GM12891 (cell line): ENCODE results near the gene DEPDC7. TPM values are rescaled to one million over a fixed set of nuclear protein-coding genes. Genes with fewer than 3 reads are reported as not detected.
"Not testable (repeated sequence)": the region's sequence is repeated elsewhere in the genome, so short reads cannot be mapped to it uniquely, and the experiment has no call there.

Experiments
- DNase-seq: peaks from one replicate; pipeline ENCODE4 v3.0.0; 2011; ENCODE audit warnings: low spot score; ENCODE audit not compliant: insufficient read length
- FAIRE-seq: peaks from 2 replicates; lab custom pipeline; 2011; peaks lifted over from hg19 to GRCh38; lab: Jason Lieb, UNC
- PAX5 ChIP-seq: IDR thresholded peaks from 2 replicates; pipeline ENCODE4 v1.6.1; 2011; ENCODE audit warnings: low read length, moderate library complexity, mild to moderate bottlenecking; ENCODE audit not compliant: insufficient read depth, severe bottlenecking
- POLR2A ChIP-seq: IDR thresholded peaks from 2 replicates; pipeline ENCODE4 v1.6.1; 2011; ENCODE audit warnings: low read depth, low read length, control low read depth
- POLR2AphosphoS5 ChIP-seq: IDR thresholded peaks from 2 replicates; pipeline ENCODE4 v1.6.1; 2011; ENCODE audit warnings: low read depth, low read length, control low read depth
- POU2F2 ChIP-seq: IDR thresholded peaks from 2 replicates; pipeline ENCODE4 v1.6.1; 2011; ENCODE audit warnings: low read depth, mild to moderate bottlenecking, control low read depth, low read length, moderate library complexity
- SPI1 ChIP-seq: IDR thresholded peaks from 2 replicates; pipeline ENCODE4 v1.6.1; 2011; ENCODE audit warnings: low read depth, low read length, control low read depth
- TAF1 ChIP-seq: IDR thresholded peaks from 2 replicates; pipeline ENCODE4 v1.6.1; 2011; ENCODE audit warnings: low read depth, low read length, control low read depth
- polyA plus RNA-seq: library from polyadenylated mRNA; unstranded; fragments of >200 nt; gene quantifications from one replicate; pipeline ENCODE4 v1.2.1, GENCODE V29; 2012; ENCODE audit warnings: low read depth, missing spikeins, inconsistent platforms; ENCODE audit not compliant: missing spikeins

The DEPDC7 gene
- polyA plus RNA-seq = 0.24 TPM

DNA sequence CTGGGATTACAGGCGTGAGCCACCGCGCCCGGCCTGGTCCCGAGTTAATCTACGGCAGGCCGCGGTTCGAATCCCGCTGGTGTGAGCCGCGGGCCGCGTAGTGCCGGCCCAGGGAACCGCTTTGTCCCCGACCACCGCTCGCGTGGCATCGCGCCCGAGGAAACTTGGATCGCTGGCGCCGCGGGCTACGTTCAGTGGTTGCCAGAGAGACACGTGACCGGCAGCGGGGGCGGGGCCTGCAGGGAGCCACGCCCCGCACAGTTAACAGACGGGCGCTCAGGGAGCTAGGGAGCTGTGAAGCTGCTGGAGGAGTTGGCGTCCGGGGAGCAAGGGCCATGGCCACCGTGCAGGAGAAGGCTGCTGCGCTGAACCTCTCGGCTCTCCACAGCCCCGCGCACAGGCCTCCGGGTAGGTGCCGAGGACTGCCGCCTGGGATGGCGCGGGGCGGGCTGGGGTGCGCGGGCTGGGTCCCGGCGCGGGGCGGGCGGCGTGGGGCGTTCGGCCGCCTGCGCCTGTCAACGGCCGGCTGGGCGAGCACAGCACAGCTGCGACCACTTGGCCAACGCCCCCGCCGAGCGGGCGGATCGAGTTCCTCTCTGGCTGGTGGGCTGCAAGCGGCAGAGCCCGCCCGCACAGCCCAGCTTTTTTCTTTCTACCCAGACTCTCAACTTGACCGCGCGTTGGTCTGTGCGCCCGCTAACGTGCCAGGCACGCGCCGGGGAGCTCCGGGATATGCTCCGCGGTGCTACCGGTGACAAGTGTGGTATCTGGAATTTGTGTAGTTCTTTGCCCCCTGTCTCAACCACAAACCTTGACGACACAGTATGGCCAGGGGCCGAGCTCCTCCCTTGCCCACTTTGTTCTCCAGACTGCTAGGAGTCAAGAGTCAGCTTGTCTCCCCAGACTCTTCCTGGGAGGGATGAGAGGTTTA lies at the start of gene DEPDC7:
TSS of gene DEPDC7 (plus strand) at position 258 of the 931 bp plus-strand sequence. CDS start at position 336, 78 bp downstream.
- no peak for FAIRE-seq

GRCh38 chr11:32968541-32968940 lies 47.1 kb upstream of the DEPDC7 start:
- no peak for TF ChIP-seq SPI1
- no peak for TF ChIP-seq POLR2A
- TF ChIP-seq PAX5 = no peak
- no peak for TF ChIP-seq POU2F2
- no peak for TF ChIP-seq POLR2AphosphoS5
- TF ChIP-seq TAF1 = no peak
- FAIRE-seq = peak; percentile 68
- no peak for DNase-seq

More for the DNA sequence above, at the start of gene DEPDC7:
- DNase-seq = peak; percentile 33
- TF ChIP-seq PAX5 = no peak
- no peak for TF ChIP-seq POU2F2
- no peak for TF ChIP-seq TAF1

GRCh38 chr11:32972233-32972632 lies 43.4 kb upstream of the DEPDC7 start:
- not testable (repeated sequence) for FAIRE-seq

GRCh38 chr11:32972781-32973180 lies 42.9 kb upstream of the DEPDC7 start:
- FAIRE-seq = no peak
- TF ChIP-seq POLR2A = no peak
- no peak for TF ChIP-seq POLR2AphosphoS5
- no peak for TF ChIP-seq TAF1
- TF ChIP-seq PAX5 = no peak
- TF ChIP-seq POU2F2 = no peak
- TF ChIP-seq SPI1 = no peak
- DNase-seq = no peak

More at GRCh38 chr11:32972233-32972632, 43.4 kb upstream of the DEPDC7 start:
- not testable (repeated sequence) for DNase-seq

- TF ChIP-seq POLR2A (no peak), POU2F2 (no peak), SPI1 (no peak), TAF1 (no peak), POLR2AphosphoS5 (no peak), PAX5 (no peak)
- DNase-seq (no peak), FAIRE-seq (no peak)
These were observed 33.1 kb upstream of the DEPDC7 start for GRCh38 chr11:32982626-32983025.

GRCh38 chr11:32983506-32983905 lies 32.2 kb upstream of the DEPDC7 start:
- FAIRE-seq (no peak), DNase-seq (no peak)
- TF ChIP-seq POU2F2 (no peak), PAX5 (no peak), TAF1 (no peak), SPI1 (no peak), POLR2AphosphoS5 (no peak), POLR2A (no peak)

DNA sequence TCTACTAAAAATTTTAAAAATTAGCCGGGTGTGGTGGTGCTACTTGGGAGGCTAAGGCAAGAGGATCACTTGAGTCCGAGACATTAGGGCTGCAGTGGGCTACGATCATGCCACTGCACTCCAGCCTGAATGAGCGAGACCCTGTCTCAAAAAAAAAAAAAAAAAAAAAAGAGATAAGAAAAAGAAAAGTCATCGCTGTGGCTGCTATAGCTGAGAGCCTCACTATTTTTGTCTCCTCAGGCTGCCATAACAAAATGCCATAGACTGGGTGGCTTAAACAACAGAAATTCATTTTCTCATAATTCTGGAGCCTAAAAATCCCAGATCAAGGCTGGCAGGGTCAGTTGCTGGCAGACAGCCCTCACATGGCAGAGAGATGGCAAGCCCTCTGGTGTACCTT lies 30.1 kb upstream of the DEPDC7 start:
- FAIRE-seq (no peak), DNase-seq (no peak)
- TF ChIP-seq PAX5 (no peak), POLR2AphosphoS5 (no peak), TAF1 (no peak), POU2F2 (no peak)

- DNase-seq (no peak), FAIRE-seq (no peak)
- TF ChIP-seq POU2F2 = no peak
- no peak for TF ChIP-seq SPI1
- no peak for TF ChIP-seq POLR2AphosphoS5
- no peak for TF ChIP-seq TAF1
- TF ChIP-seq PAX5 = no peak
- TF ChIP-seq POLR2A = no peak
These were observed 27.8 kb upstream of the DEPDC7 start for GRCh38 chr11:32987851-32988250.

DNA sequence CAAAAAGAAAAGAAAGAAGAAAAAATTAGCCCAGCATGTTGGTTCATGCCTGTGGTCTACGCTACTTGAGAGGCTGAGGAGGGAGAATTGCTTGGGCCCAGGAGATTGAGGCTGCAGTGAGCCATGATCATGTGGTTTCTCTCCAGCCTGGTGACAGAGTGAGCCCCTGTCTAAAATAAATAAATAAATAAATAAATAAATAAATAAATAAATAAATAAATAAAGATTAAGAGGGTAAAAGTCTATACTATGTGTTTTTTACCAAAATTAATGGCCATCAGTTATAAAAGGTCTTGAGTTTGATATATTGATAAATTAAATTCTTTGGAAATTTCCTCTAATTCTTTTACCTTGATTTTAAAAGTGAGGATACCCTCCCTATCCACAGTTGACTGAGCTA lies 25.2 kb upstream of the DEPDC7 start:
- FAIRE-seq = no peak
- no peak for DNase-seq
- no peak for TF ChIP-seq TAF1
- no peak for TF ChIP-seq PAX5
- TF ChIP-seq SPI1 = no peak
- no peak for TF ChIP-seq POLR2A
- no peak for TF ChIP-seq POU2F2
- no peak for TF ChIP-seq POLR2AphosphoS5

GRCh38 chr11:32991427-32991826 lies 24.3 kb upstream of the DEPDC7 start:
- no peak for TF ChIP-seq SPI1
- no peak for TF ChIP-seq TAF1
- no peak for TF ChIP-seq POLR2AphosphoS5
- TF ChIP-seq PAX5 = no peak
- no peak for TF ChIP-seq POU2F2
- no peak for TF ChIP-seq POLR2A
- FAIRE-seq = no peak

More at GRCh38 chr11:32991427-32991826, 24.3 kb upstream of the DEPDC7 start:
- no peak for DNase-seq
